Activated T-helper 1 cell treated with Interleukin-2 at 50 U/mL for 16 hours (primary cell): ENCODE data around the gene SEPTIN5.

Experiments used
- DNase-seq: peaks from one replicate; pipeline ENCODE4 v3.0.0-alpha.2; 2020; ENCODE audit warnings: low read depth

The SEPTIN5 gene

GRCh38 chr22:19733755-19734154, 19.5 kb downstream of the SEPTIN5 start:
- DNase-seq = no peak

- no peak for DNase-seq
Measured at GRCh38 chr22:19734163-19734562, 19.9 kb downstream of the SEPTIN5 start.

DNA sequence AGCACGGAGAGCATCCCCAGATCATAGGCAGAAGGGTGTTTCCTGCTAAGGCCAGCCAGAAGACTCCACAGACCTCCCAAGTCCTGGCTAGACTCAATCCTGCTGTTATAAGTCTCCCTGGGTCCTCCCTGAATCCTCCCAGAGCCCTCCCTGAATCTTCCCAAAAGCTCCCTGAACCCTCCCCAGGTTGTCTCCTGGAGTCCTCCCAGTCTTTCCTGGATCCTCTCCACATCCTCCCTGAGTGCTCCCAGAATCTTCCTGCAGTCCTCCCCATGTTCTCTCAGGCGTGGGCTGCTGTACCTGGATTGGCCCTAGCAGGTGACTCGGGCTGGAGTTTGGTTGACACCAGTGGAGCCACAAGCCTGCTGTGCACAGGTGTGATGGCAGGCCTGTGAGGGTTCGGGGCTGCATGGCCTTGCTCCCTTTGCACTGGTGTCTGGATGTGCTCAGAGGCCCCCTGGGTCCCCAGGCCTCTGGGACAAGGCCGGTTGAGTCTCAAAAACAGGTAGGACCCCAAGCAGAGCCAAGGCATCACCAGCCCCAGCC, 20.6 kb downstream of the SEPTIN5 start:
- DNase-seq = no peak

DNA sequence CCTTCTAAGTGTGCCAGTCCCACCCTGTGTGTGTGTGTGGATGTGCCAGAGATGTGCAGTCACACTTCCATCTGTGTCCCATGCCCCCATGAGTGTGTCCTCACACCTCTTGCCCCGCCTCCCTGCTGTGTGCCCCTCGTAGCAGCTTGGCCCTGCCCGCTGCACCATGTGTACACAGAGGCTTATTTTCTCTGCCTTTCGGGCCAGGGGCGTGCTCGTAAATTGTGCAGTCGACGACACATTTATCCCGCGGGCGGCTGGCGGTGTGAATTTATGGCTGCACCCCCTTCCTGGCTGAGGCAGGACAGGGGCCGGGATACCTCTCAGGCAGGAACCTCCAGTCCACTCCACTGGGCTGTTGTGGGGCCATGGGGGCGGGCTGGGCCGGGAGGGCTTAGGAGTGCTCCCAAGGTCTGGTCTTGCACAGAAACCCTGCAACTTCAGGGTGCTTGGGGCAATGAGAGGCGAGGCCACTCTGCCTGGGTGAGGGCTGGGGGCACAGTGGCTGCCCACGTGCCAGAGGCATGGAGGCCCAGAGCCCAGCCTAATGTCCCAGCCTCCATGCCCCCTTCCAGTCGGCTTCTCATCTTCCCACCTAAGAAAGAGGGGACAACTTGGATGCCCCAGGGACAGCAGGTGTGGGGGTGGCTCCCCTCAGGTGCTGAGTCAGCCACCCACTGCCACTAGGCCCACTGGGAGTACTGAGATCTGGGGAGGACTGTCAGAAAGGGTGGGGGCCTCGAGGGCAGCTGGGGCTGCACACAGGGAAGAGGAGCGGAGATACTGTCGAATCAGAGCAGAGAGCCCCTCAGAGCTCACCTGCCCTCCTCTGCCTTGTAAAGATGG, 21.6 kb downstream of the SEPTIN5 start:
- DNase-seq = no peak

GRCh38 chr22:19737846-19738663, 23.8 kb downstream of the SEPTIN5 start:
- DNase-seq = no peak

- DNase-seq = no peak
Measured at GRCh38 chr22:19738664-19739447, 24.6 kb downstream of the SEPTIN5 start.

DNA sequence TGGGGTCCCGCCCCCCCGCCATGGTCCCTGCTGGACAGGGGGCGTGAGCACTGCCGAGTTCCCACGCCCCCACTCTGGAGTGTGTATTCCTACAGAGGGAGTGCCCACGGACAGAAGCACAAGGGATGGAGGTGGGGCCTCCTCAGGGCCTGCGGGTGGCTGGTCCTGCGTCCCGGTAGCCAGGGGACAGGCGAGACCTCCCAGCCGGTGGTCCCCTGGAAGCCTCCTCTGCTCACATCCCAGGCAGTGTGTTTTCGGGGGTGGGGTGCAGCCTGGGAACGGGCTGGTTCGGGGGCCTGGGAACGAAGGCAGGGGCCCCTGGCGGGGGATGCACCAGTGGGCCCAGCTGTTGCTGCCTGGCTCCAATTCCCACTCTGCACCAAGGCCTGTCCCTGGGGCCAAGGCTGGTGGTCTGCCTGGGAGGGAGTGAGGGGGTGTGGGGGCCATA, 25.2 kb downstream of the SEPTIN5 start:
- no peak for DNase-seq

DNA sequence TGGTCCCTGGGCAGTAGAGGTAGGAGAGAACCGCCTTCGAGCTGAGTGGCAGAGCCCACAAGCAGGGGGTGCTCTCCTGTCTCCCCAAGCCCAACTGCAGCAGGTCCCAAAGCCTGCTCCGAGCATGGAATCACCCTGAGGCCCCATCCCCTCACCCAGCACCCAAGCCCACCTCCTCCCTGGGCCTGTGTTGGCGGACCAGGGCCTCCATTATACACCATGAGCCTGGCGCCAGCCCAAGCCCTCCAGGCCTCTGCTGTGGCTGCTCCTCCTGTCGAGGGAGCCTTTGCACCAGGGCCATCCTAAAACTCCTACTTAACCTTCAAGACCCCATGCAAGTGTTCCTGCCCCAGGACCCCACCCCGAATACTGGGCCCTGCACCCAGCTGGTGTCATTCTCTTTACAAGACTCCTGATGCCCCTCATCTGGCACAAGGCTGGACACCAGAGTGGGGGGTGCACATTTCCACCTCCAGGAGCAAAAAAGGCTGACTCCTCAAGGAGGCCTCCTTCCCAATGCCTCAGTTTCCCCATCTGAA, 25.7 kb downstream of the SEPTIN5 start:
- no peak for DNase-seq

- DNase-seq = no peak
Measured at GRCh38 chr22:19740586-19740985, 26.3 kb downstream of the SEPTIN5 start.

DNA sequence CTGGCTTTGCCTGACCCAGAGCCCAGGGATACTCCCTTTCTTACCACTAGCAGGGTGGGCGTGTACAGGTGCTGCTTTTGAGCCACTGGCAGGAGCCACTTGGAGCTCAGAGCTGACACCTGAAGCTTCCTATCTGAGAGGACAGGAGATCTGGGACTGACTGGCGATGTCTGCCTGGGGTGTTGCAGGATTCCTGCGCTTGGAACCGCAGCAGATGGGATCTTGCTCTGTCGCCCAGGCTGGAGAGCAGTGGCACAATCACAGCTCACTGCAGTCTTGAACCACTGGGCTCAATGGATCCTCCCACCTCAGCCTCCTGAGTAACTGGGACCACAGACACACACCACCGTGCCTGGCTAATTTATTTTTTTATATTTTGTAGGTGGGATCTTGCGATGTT, 26.8 kb downstream of the SEPTIN5 start:
- DNase-seq = no peak

GRCh38 chr22:19742160-19743066, 28.1 kb downstream of the SEPTIN5 start:
- no peak for DNase-seq

DNA sequence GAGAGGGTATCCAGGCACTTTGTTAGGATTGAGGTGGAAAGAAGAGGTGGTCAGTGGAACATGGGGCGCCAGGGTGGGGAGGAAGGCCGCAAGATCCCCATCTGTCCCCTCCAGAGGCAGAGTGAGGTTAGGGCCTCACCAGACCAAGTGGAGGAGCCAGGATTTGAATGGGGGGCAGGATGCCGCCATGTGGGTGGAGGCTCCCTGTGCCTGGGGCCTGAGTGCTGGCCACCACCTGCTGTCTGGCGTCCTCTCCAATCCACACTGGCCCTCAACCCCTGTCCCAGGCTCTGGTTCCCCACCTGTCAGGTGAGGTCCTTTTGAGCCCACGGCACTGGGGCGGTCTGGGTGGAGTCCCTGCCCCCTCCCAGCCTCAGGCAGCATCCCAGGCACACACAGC, 28.8 kb downstream of the SEPTIN5 start:
- DNase-seq = no peak

DNA sequence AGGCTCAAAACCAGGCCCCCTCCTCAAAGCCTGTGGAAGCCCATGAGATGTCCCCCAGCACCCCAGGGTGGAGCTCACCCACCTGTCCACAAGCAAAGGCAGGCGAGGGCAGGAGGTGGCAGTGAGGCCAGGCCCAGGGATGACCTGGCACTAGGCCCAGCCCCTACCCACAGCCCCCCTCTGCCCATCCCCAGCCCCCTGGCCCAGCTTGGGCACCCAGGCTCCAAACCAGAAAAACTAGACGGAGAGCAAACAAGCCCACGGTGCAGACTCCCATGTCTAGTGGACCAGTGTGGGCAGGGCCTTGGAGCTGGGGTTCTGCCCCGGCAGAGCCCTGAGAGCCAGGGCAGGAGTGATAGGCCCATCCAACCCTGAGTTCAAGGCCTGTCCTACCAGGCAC, 29.3 kb downstream of the SEPTIN5 start:
- no peak for DNase-seq

DNA sequence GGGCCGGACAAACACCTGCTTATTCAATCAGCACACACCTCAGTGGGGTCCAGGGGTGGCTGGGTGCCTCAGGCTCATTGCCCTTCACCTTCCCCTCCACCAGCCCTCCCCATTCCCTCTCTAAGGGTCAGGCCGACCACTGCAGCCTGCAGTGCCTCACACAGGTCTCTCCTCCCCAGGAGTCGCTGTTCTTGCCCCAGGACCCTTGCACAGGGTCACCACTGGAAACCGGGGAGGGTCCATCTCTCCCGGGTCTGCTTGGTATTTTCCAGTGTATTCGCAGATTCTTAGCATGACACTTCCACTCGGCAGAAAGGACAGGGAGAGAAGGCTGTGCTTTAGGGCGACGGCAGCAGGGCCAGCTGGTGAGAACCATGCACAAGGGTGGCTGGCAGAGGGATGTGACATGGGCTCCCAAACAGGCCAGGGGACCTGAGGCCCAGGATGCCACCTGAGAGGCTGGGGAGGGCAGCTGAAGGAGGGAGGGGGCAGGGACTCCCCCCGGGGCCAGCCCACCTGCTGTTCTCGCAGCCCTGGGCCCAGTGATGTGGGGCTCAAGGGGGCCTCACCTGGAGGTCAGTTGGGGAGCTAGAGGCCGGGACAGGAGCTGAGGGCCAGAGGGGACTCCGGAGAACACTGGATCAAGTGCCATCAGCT, 30.2 kb downstream of the SEPTIN5 start:
- DNase-seq = no peak

GRCh38 chr22:19745155-19746101, 31.1 kb downstream of the SEPTIN5 start:
- no peak for DNase-seq

DNA sequence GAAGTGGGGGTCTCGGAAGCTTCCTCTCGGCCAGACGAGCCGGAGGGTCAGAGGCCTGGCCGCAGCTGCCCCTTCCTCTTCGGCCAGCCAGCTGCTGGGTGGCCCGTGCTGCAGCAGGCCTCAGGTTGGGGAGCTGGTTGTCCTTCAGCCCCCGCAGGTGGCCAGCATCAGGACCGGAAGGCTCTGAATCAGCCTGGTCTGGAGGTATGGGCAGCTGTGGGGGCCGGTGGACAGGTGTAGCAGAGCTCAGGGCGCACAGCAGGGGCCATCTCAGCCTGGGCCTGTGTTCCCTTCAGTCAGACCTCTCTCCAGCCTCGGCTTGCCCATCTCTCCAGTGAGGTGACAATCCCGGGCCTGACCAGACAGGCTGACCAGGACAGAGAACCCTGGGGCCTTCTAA, 32.4 kb downstream of the SEPTIN5 start:
- no peak for DNase-seq

- no peak for DNase-seq
Measured at GRCh38 chr22:19747551-19747950, 33.2 kb downstream of the SEPTIN5 start.

DNA sequence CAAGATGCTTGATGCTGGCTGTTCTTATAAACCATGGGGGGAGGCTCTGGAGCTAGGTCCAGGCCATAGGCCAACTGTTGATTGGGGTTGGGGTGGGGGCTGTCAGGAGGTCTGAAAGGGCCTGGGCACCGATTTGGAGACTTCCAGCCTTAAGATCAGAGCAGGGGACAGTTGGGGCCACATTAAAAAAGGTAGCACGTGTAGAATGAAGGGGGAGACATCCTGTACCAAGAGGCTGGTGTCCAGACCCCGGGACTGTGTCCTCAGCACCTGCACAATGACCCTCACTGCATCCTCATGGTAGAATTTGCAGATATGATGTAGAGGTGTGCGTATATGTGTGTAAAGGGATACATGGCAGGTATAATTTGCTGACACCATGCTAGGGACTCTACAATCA, 33.8 kb downstream of the SEPTIN5 start:
- DNase-seq = no peak
